H1 (cell line): Measurements from ENCODE around the gene TNFRSF18.

Source experiments
- CHD2 ChIP-seq: IDR thresholded peaks from 2 replicates; pipeline ENCODE4 v1.6.1; 2012; ENCODE audit warnings: low read length, improper control_type of control experiment
- CTCF ChIP-seq, 3 experiments: IDR thresholded peaks; 1 replicate in 2 of 3; 2 replicates in 1 of 3; pipeline versions ENCODE4 v1.5.1 to v1.6.1; 2011; ENCODE audit warnings: low read length in 3 of 3, mild to moderate bottlenecking in 3 of 3, inconsistent platforms in 2 of 3, low read depth in 1 of 3, moderate library complexity in 1 of 3; ENCODE audit not compliant: insufficient read depth in 1 of 3; ENCODE audit errors: control extremely low read depth in 1 of 3
- EZH2 ChIP-seq: fragments of 200-600 bp; sonication (generic); IDR thresholded peaks from 2 replicates; pipeline ENCODE4 v1.7.1; 2012; ENCODE audit warnings: low read depth, mild to moderate bottlenecking, moderate library complexity, low read length, inconsistent platforms; ENCODE audit not compliant: severe bottlenecking
- FOSL1 ChIP-seq: IDR thresholded peaks from 2 replicates; pipeline ENCODE4 v1.6.1; 2011; ENCODE audit warnings: mild to moderate bottlenecking, low read depth, low read length, moderate library complexity; ENCODE audit not compliant: insufficient read depth
- HDAC2 ChIP-seq, 2 experiments: fragments of 300-600 bp in 1 of 2; sonication (generic) in 1 of 2; IDR thresholded peaks; 2 replicates each; pipeline ENCODE4 v1.6.1; 2011 to 2012; ENCODE audit warnings: low read depth in 2 of 2, low read length in 2 of 2, mild to moderate bottlenecking in 2 of 2, moderate library complexity in 2 of 2, borderline replicate concordance in 1 of 2, inconsistent platforms in 1 of 2
- POLR2A ChIP-seq, 2 experiments: IDR thresholded peaks; 1 replicate in 1 of 2; 2 replicates in 1 of 2; pipeline ENCODE4 v1.6.1; 2011; ENCODE audit warnings: low read depth in 2 of 2, low read length in 2 of 2, mild to moderate bottlenecking in 2 of 2; ENCODE audit errors: control extremely low read depth in 1 of 2

DNA sequence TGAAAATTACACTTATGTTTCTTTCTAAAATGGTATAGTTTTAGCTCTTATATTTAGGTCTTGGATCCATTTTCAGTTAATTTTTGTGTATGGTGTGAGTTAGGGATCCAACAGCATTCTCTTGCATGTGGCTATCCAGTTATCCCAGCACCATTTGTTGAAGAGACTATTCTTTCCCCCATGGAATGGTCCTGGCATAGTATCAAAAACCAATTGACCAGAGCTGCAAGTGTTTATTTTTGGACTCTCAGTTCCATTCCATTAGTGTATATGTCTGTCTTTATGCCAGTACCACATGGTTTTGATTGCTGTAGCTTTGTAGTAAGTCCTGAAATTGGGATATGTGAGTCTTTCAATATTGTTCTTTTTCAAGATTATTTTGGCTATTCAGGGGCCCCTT, 18.5 kb downstream of the TNFRSF18 start:
- TF ChIP-seq HDAC2 (IDR thresholded peaks at IDR 0.05; ENCODE audit: borderline replicate concordance in 1 of 2, low read depth in 2 of 2, low read length in 2 of 2) (no peak), CTCF (IDR thresholded peaks at IDR 0.05; ENCODE audit: control extremely low read depth in 1 of 3, insufficient read depth in 1 of 3, low read depth in 1 of 3, low read length in 3 of 3) (no peak), CHD2 (no peak), EZH2 (no peak), FOSL1 (no peak), POLR2A (IDR thresholded peaks at IDR 0.05; ENCODE audit: control extremely low read depth in 1 of 2, low read depth in 2 of 2, low read length in 2 of 2) (no peak)
